ENCODE measurements around the gene WDR20.

- no peak for TF ChIP-seq CTCF (IDR thresholded peaks at IDR 0.05; ENCODE audit: low read depth, low read length, poor library complexity, severe bottlenecking)
- TF ChIP-seq EZH2phosphoT487 (IDR thresholded peaks at IDR 0.05; ENCODE audit: borderline replicate concordance, low read length) = no peak
These were observed 40.7 kb downstream of the WDR20 start for GRCh38 chr14:102180248-102180998.
